A673 (cell line): Measurements from ENCODE around the gene TARS3.

Experiments
- EZH2 ChIP-seq: fragments of 200-600 bp; sonication (generic); IDR thresholded peaks from 2 replicates; pipeline ENCODE4 v1.6.1; 2017; ENCODE audit warnings: borderline replicate concordance, low read depth, mild to moderate bottlenecking, mixed read lengths, antibody characterized with exemption, low read length; ENCODE audit not compliant: poor library complexity, severe bottlenecking
- TF ChIP-seq, protein P1 (sequence below): fragments of 300-800, 200-600 bp; sonication (generic); conservative IDR thresholded peaks from 2 replicates; pipeline ENCODE4 v1.5.1; 2017; ENCODE audit warnings: low read depth, mild to moderate bottlenecking, antibody characterized with exemption, low read length, moderate library complexity, mixed read lengths

DNA sequence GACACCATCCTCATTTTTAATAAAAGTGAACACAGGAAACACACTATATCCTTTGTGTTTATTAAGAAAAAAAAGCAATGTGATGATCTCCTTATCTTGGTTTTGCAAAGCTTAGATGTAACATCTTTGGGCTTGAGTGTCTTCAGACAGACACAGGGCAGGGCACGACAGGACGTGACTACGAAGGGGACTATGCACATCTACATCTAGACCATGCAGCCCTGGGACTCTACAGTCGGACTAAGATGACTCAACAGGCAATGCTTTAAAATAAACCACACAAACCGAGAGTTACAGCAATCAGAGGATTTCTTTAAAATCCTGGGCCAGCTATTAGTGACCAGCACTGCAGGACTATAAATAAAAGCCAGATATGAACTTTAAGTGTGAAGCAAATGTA is 49.3 kb downstream of the TARS3 start:
- TF ChIP-seq, protein P1, sequence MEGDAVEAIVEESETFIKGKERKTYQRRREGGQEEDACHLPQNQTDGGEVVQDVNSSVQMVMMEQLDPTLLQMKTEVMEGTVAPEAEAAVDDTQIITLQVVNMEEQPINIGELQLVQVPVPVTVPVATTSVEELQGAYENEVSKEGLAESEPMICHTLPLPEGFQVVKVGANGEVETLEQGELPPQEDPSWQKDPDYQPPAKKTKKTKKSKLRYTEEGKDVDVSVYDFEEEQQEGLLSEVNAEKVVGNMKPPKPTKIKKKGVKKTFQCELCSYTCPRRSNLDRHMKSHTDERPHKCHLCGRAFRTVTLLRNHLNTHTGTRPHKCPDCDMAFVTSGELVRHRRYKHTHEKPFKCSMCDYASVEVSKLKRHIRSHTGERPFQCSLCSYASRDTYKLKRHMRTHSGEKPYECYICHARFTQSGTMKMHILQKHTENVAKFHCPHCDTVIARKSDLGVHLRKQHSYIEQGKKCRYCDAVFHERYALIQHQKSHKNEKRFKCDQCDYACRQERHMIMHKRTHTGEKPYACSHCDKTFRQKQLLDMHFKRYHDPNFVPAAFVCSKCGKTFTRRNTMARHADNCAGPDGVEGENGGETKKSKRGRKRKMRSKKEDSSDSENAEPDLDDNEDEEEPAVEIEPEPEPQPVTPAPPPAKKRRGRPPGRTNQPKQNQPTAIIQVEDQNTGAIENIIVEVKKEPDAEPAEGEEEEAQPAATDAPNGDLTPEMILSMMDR: no peak
- no peak for TF ChIP-seq EZH2
